Naive thymus-derived CD8-positive, alpha-beta T cell (primary cell): ENCODE results near the gene TNFSF8. TPM values are rescaled to one million over a fixed set of nuclear protein-coding genes. Genes with fewer than 3 reads are reported as not detected.
A peak's percentile ranks its signal among the peaks of the same experiment; 100 is the strongest.

Source experiments
- ATAC-seq, 2 donors: fragments of 150-1000 bp; cut with Tn5 transposase in 1 of 2; sonication (Bioruptor Pico), chemical (Tn5 transposase) in 1 of 2; 1 replicate in 1 of 2; 2 replicates in 1 of 2; pipeline ENCODE4 v1.10.0; 2021; ENCODE audit warnings: mild to moderate bottlenecking in 2 of 2, moderate library complexity in 2 of 2
- POLR2A ChIA-PET: fragments of 350-600 bp; sonication (Branson Sonifier 250); formaldehyde crosslinking; loops from one replicate; lab custom pipeline; 2021; ENCODE audit warnings: antibody characterized with exemption; lab: Charles Lee
- DNase-seq, 10 donors: peaks; one replicate each; pipeline versions ENCODE4 v3.0.0 to v3.0.0-alpha.2; 2020 to 2022
- H3K27ac Mint-ChIP-seq, 10 donors: one replicate each; pipeline ENCODE4 v1.8.0; 2020 to 2022; ENCODE audit warnings: mild to moderate bottlenecking in 10 of 10, mixed read lengths in 10 of 10, moderate library complexity in 4 of 10, inconsistent platforms in 1 of 10
- H3K27me3 Mint-ChIP-seq, 5 donors: one replicate each; pipeline ENCODE4 v1.8.0; 2021 to 2022; ENCODE audit warnings: mixed read lengths in 5 of 5
- H3K36me3 Mint-ChIP-seq, 3 donors: one replicate each; pipeline ENCODE4 v1.8.0; 2020 to 2022; ENCODE audit warnings: mixed read lengths in 3 of 3, mild to moderate bottlenecking in 2 of 3, inconsistent platforms in 1 of 3
- H3K4me1 Mint-ChIP-seq, 4 donors: one replicate each; pipeline ENCODE4 v1.8.0; 2021 to 2022; ENCODE audit warnings: mixed read lengths in 4 of 4
- H3K4me3 Mint-ChIP-seq, 10 donors: one replicate each; pipeline ENCODE4 v1.8.0; 2020 to 2022; ENCODE audit warnings: mild to moderate bottlenecking in 10 of 10, mixed read lengths in 10 of 10, moderate library complexity in 6 of 10, inconsistent platforms in 1 of 10
- H3K9me3 Mint-ChIP-seq, 9 donors: one replicate each; pipeline ENCODE4 v1.8.0; 2020 to 2022; ENCODE audit warnings: mixed read lengths in 9 of 9, mild to moderate bottlenecking in 3 of 9, inconsistent platforms in 1 of 9, moderate library complexity in 1 of 9
- polyA plus RNA-seq, 3 donors: library from polyadenylated mRNA; unstranded; fragments of 300-500 nt; fragmentation: Illumina TruSeq; gene quantifications; one replicate each; pipeline ENCODE4 v1.2.3, GENCODE V29; 2021
- total RNA-seq, 8 experiments: library from RNA in 2 of 8; stranded (reverse) in 2 of 8; gene quantifications; one replicate each; pipeline ENCODE4 v1.2.3 and lab custom pipeline; 2021 to 2026

TNFSF8 gene
- total and polyA plus RNA-seq, 5 experiments from 2014 or later: 15.9 to 81.3 (median 38.4) TPM

- H3K4me1 Mint-ChIP-seq: peaks cover 25 to 50% (median 41%) of the 10 kb centered on the region in 4 donors
- H3K36me3 Mint-ChIP-seq: peaks cover under 1 to 19% (median 13%) of the 10 kb centered on the region in 3 donors
- POLR2A ChIA-PET: interaction anchor here (0.8 to 2.6 kb wide), 3 partner anchors 10 to 13 kb away, joined by 3 to 15 read pairs (median 3); no protein-coding TSS in a partner anchor
- H3K27me3 Mint-ChIP-seq: no peaks in the 10 kb centered on the region
- H3K4me3 Mint-ChIP-seq: peak overlapping the region in 6 of 10 donors; percentile 20 to 48 (median 40)
- DNase-seq: peak in 1 of 10 donors; percentile 32
- peak overlapping the region in 3 of 10 donors; percentile 43 to 80 (median 48) for H3K27ac Mint-ChIP-seq
- peaks cover 0 to 29% (median 9%) of the 10 kb centered on the region in 9 donors for H3K9me3 Mint-ChIP-seq
- ATAC-seq: no peak
Observed at GRCh38 chr9:114888607-114889006, 41.8 kb downstream of the TNFSF8 start.

GRCh38 chr9:114887963-114888362, 42.4 kb downstream of the TNFSF8 start:
- H3K9me3 Mint-ChIP-seq: peaks cover 0 to 29% (median 9%) of the 10 kb centered on the region in 9 donors
- no peak overlapping the region for H3K27ac Mint-ChIP-seq
- POLR2A ChIA-PET: interaction anchor here (0.8 to 2.6 kb wide), 2 partner anchors 10 to 12 kb away, joined by 3 to 15 read pairs; no protein-coding TSS in a partner anchor
- peaks cover 0 to 17% (median 7%) of the 10 kb centered on the region in 3 donors for H3K36me3 Mint-ChIP-seq
- peaks cover 24 to 48% (median 36%) of the 10 kb centered on the region in 4 donors for H3K4me1 Mint-ChIP-seq
- DNase-seq (no peak), ATAC-seq (no peak)
- H3K4me3 Mint-ChIP-seq: no peak overlapping the region
- no peaks in the 10 kb centered on the region for H3K27me3 Mint-ChIP-seq

GRCh38 chr9:114884787-114885452, 45.5 kb downstream of the TNFSF8 start:
- peaks cover 0 to 29% (median 11%) of the 10 kb centered on the region in 9 donors for H3K9me3 Mint-ChIP-seq
- no peak for DNase-seq

GRCh38 chr9:114883709-114884108, 46.7 kb downstream of the TNFSF8 start:
- Mint-ChIP-seq H3K4me3 (no peak overlapping the region), H3K9me3 (peaks cover 0 to 29% (median 11%) of the 10 kb centered on the region in 9 donors), H3K27me3 (no peaks in the 10 kb centered on the region), H3K27ac (no peak overlapping the region), H3K36me3 (peaks cover 0 to 14% (median 4%) of the 10 kb centered on the region in 3 donors), H3K4me1 (peaks cover 5 to 17% (median 12%) of the 10 kb centered on the region in 4 donors)
- POLR2A ChIA-PET: no interaction called here
- no peak for ATAC-seq
- no peak for DNase-seq

More at GRCh38 chr9:114884787-114885452, 45.5 kb downstream of the TNFSF8 start:
- H3K27ac Mint-ChIP-seq: peak overlapping the region in 1 of 10 donors; percentile 9
- peaks cover 0 to 14% (median 4%) of the 10 kb centered on the region in 3 donors for H3K36me3 Mint-ChIP-seq
- POLR2A ChIA-PET: no interaction called here
- peaks cover 14 to 29% (median 24%) of the 10 kb centered on the region in 4 donors for H3K4me1 Mint-ChIP-seq
- H3K4me3 Mint-ChIP-seq: no peak overlapping the region
- no peaks in the 10 kb centered on the region for H3K27me3 Mint-ChIP-seq
- no peak for ATAC-seq

- H3K27me3 Mint-ChIP-seq: no peaks in the 10 kb centered on the region
Observed at GRCh38 chr9:114880291-114880745, 50.1 kb downstream of the TNFSF8 start.

GRCh38 chr9:114878879-114879564, 51.4 kb downstream of the TNFSF8 start:
- Mint-ChIP-seq H3K4me1 (peaks cover 0 to 4% (median 1%) of the 10 kb centered on the region in 4 donors), H3K36me3 (peaks cover 0 to 16% (median 8%) of the 10 kb centered on the region in 3 donors), H3K9me3 (peaks cover 0 to 32% (median 19%) of the 10 kb centered on the region in 9 donors), H3K27me3 (no peaks in the 10 kb centered on the region), H3K27ac (no peak overlapping the region), H3K4me3 (no peak overlapping the region)
- ATAC-seq (no peak), DNase-seq (no peak)
- POLR2A ChIA-PET: no interaction called here

More at GRCh38 chr9:114880291-114880745, 50.1 kb downstream of the TNFSF8 start:
- Mint-ChIP-seq H3K4me3 (no peak overlapping the region), H3K9me3 (peaks cover 0 to 32% (median 15%) of the 10 kb centered on the region in 9 donors), H3K4me1 (peaks cover 0 to 4% (median 1%) of the 10 kb centered on the region in 4 donors), H3K27ac (no peak overlapping the region), H3K36me3 (peaks cover 0 to 12% (median 10%) of the 10 kb centered on the region in 3 donors)
- DNase-seq (no peak), ATAC-seq (no peak)
- POLR2A ChIA-PET: no interaction called here

- Mint-ChIP-seq H3K4me1 (peaks cover 5 to 33% (median 27%) of the 10 kb centered on the region in 4 donors), H3K36me3 (peaks cover 0 to 40% (median 25%) of the 10 kb centered on the region in 3 donors), H3K27ac (peak overlapping the region in 9 of 10 donors; percentile 27 to 87 (median 77)), H3K27me3 (no peaks in the 10 kb centered on the region), H3K9me3 (peaks cover 0 to 55% (median 25%) of the 10 kb centered on the region in 9 donors), H3K4me3 (peak overlapping the region; percentile 19 to 69 (median 48))
- ATAC-seq (no peak), DNase-seq (peak in 4 of 10 donors; percentile 8 to 31 (median 22))
- POLR2A ChIA-PET: interaction anchor here (1.0 to 2.5 kb wide), 3 partner anchors 29 to 93 kb away, joined by 3 to 11 read pairs (median 8); no protein-coding TSS in a partner anchor
Observed at GRCh38 chr9:114869845-114870244, 60.5 kb downstream of the TNFSF8 start.

GRCh38 chr9:114869378-114869777, 61.0 kb downstream of the TNFSF8 start:
- Mint-ChIP-seq H3K36me3 (peaks cover 0 to 38% (median 24%) of the 10 kb centered on the region in 3 donors), H3K4me1 (peaks cover 5 to 35% (median 27%) of the 10 kb centered on the region in 4 donors), H3K27ac (peak overlapping the region in 8 of 10 donors; percentile 48 to 85 (median 73)), H3K4me3 (peak overlapping the region in 7 of 10 donors; percentile 29 to 69 (median 52)), H3K27me3 (no peaks in the 10 kb centered on the region), H3K9me3 (peaks cover 0 to 51% (median 25%) of the 10 kb centered on the region in 9 donors)
- POLR2A ChIA-PET: interaction anchor here (1.4 to 2.5 kb wide), 2 partner anchors 29 to 60 kb away, joined by 8 to 11 read pairs; no protein-coding TSS in a partner anchor
- ATAC-seq (no peak), DNase-seq (no peak)

- no peak overlapping the region for H3K4me3 Mint-ChIP-seq
- no peaks in the 10 kb centered on the region for H3K27me3 Mint-ChIP-seq
- peaks cover 0 to 27% (median 12%) of the 10 kb centered on the region in 3 donors for H3K36me3 Mint-ChIP-seq
- peaks cover 0 to 31% (median 11%) of the 10 kb centered on the region in 9 donors for H3K9me3 Mint-ChIP-seq
- DNase-seq (no peak), ATAC-seq (no peak)
- H3K4me1 Mint-ChIP-seq: peaks cover 5 to 30% (median 23%) of the 10 kb centered on the region in 4 donors
- no peak overlapping the region for H3K27ac Mint-ChIP-seq
- POLR2A ChIA-PET: interaction anchor here (0.7 kb wide), 1 partner anchor 62 kb away, joined by 4 read pairs; no protein-coding TSS in a partner anchor
Observed at GRCh38 chr9:114867327-114867726, 63.1 kb downstream of the TNFSF8 start.

GRCh38 chr9:114864471-114864870, 65.9 kb downstream of the TNFSF8 start:
- no peak for ATAC-seq
- peaks cover 3 to 18% (median 11%) of the 10 kb centered on the region in 4 donors for H3K4me1 Mint-ChIP-seq
- H3K4me3 Mint-ChIP-seq: no peak overlapping the region
- POLR2A ChIA-PET: interaction anchor here (0.7 kb wide), 1 partner anchor 491 kb away, joined by 3 read pairs; no protein-coding TSS in a partner anchor
- H3K27me3 Mint-ChIP-seq: no peaks in the 10 kb centered on the region
- no peak overlapping the region for H3K27ac Mint-ChIP-seq
- peaks cover 0 to 12% (median 5%) of the 10 kb centered on the region in 3 donors for H3K36me3 Mint-ChIP-seq
- H3K9me3 Mint-ChIP-seq: peaks cover 0 to 10% (median 3%) of the 10 kb centered on the region in 9 donors
- no peak for DNase-seq

GRCh38 chr9:114861922-114862605, 68.3 kb downstream of the TNFSF8 start:
- POLR2A ChIA-PET: interaction anchor here (0.6 kb wide), 1 partner anchor 71 kb away, joined by 4 read pairs; no protein-coding TSS in a partner anchor
- Mint-ChIP-seq H3K9me3 (peaks cover 0 to 8% (median 0%) of the 10 kb centered on the region in 9 donors), H3K27ac (no peak overlapping the region)

More at GRCh38 chr9:114861922-114862605, 68.3 kb downstream of the TNFSF8 start:
- no peaks in the 10 kb centered on the region for H3K27me3 Mint-ChIP-seq
- H3K4me1 Mint-ChIP-seq: peaks cover 2 to 8% (median 3%) of the 10 kb centered on the region in 4 donors
- peaks cover 0 to 3% (median 0%) of the 10 kb centered on the region in 3 donors for H3K36me3 Mint-ChIP-seq
- ATAC-seq: no peak
- H3K4me3 Mint-ChIP-seq: no peak overlapping the region
- DNase-seq: no peak
